Neural cell (in vitro differentiated cells): ENCODE results near the gene BICDL1. TPM values are rescaled to one million over a fixed set of nuclear protein-coding genes. Genes with fewer than 3 reads are reported as not detected.

Experiments used
- H2AFZ ChIP-seq: fragments of 200-600, 300-800 bp; sonication (generic), shearing (Covaris generic); 2 replicates; pipeline ENCODE4 v1.6.0; 2014; ENCODE audit warnings: low read depth, mild to moderate bottlenecking, antibody characterized with exemption, low read length, moderate library complexity
- H3F3A ChIP-seq: fragments of 200-600 bp; shearing (Covaris generic); 2 replicates; pipeline ENCODE4 v1.6.1; 2016; ENCODE audit warnings: mild to moderate bottlenecking, moderate library complexity, mixed read lengths, antibody characterized with exemption, low read length; ENCODE audit not compliant: insufficient read depth, poor library complexity, severe bottlenecking
- H3K27ac ChIP-seq: fragments of 200-600, 300-800 bp; sonication (generic), shearing (Covaris generic); 2 replicates; pipeline ENCODE4 v1.5.1; 2014; ENCODE audit warnings: mild to moderate bottlenecking, low read length, moderate library complexity
- H3K27me3 ChIP-seq: fragments of 300-800, 200-600 bp; sonication (generic), shearing (Covaris generic); 2 replicates; pipeline ENCODE4 v1.6.0; 2014; ENCODE audit warnings: mild to moderate bottlenecking, low read depth, low read length, moderate library complexity; ENCODE audit not compliant: insufficient read depth
- H3K36me3 ChIP-seq: fragments of 300-800, 200-600 bp; sonication (generic), shearing (Covaris generic); 2 replicates; pipeline ENCODE4 v1.5.1; 2014; ENCODE audit warnings: mild to moderate bottlenecking, antibody characterized with exemption, low read length, moderate library complexity; ENCODE audit not compliant: insufficient read depth
- H3K4me2 ChIP-seq: fragments of 300-800, 200-600 bp; sonication (generic), shearing (Covaris generic); 2 replicates; pipeline ENCODE4 v1.6.0; 2014; ENCODE audit warnings: mild to moderate bottlenecking, low read length
- H3K4me3 ChIP-seq: fragments of 300-800, 200-600 bp; sonication (generic), shearing (Covaris generic); 2 replicates; pipeline ENCODE4 v1.5.1; 2014; ENCODE audit warnings: mild to moderate bottlenecking, low read length, moderate library complexity
- H3K79me2 ChIP-seq: fragments of 200-600 bp; shearing (Covaris generic); replicated peaks from 2 replicates; pipeline ENCODE4 v1.6.0; 2014; ENCODE audit warnings: mild to moderate bottlenecking, low read length, moderate library complexity; ENCODE audit not compliant: insufficient read depth
- H3K9ac ChIP-seq: fragments of 300-800, 200-600 bp; sonication (generic), shearing (Covaris generic); 2 replicates; pipeline ENCODE4 v1.6.1; 2016; ENCODE audit warnings: mild to moderate bottlenecking, low read length, mixed read lengths
- H3K9me2 ChIP-seq: fragments of 200-600 bp; shearing (Covaris generic); 2 replicates; pipeline ENCODE4 v1.6.1; 2016; ENCODE audit warnings: mild to moderate bottlenecking, low read length, mixed read lengths; ENCODE audit not compliant: insufficient read depth
- H3K9me3 ChIP-seq: fragments of 200-600, 300-800 bp; sonication (generic), shearing (Covaris generic); 2 replicates; pipeline ENCODE4 v1.6.1; 2016; ENCODE audit warnings: mild to moderate bottlenecking, mixed run types, low read length, moderate library complexity, mixed read lengths
- H4K20me1 ChIP-seq: fragments of 200-600 bp; shearing (Covaris generic); 2 replicates; pipeline ENCODE4 v1.6.1; 2016; ENCODE audit warnings: mild to moderate bottlenecking, mixed run types; ENCODE audit not compliant: insufficient read depth
- CTCF ChIP-seq: fragments of 450-650 bp; IDR thresholded peaks from 2 replicates; pipeline ENCODE4 v1.5.1; 2014; ENCODE audit warnings: antibody characterized with exemption, mild to moderate bottlenecking, moderate library complexity; ENCODE audit not compliant: poor library complexity, severe bottlenecking
- EP300 ChIP-seq: fragments of 450-650 bp; conservative IDR thresholded peaks from 2 replicates; pipeline ENCODE4 v1.6.1; 2014; ENCODE audit warnings: antibody characterized with exemption, mild to moderate bottlenecking, moderate library complexity; ENCODE audit not compliant: poor library complexity, severe bottlenecking
- EZH2 ChIP-seq: fragments of 200-600, 300-800 bp; shearing (Covaris generic), sonication (generic); IDR thresholded peaks from 2 replicates; pipeline ENCODE4 v1.6.1; 2014; ENCODE audit warnings: antibody characterized with exemption, low read length, borderline replicate concordance, mild to moderate bottlenecking; ENCODE audit not compliant: insufficient read depth, poor library complexity, severe bottlenecking
- MXI1 ChIP-seq: fragments of 450-650 bp; conservative IDR thresholded peaks from 2 replicates; pipeline ENCODE4 v1.6.1; 2014; ENCODE audit warnings: antibody characterized with exemption, mild to moderate bottlenecking; ENCODE audit not compliant: poor library complexity, severe bottlenecking
- POLR2AphosphoS5 ChIP-seq: IDR thresholded peaks from 2 replicates; pipeline ENCODE4 v1.6.1; 2012
- RAD21 ChIP-seq: fragments of 450-650 bp; conservative IDR thresholded peaks from 2 replicates; pipeline ENCODE4 v1.6.1; 2014; ENCODE audit warnings: antibody characterized with exemption, mild to moderate bottlenecking, moderate library complexity
- SMC3 ChIP-seq: fragments of 450-650 bp; conservative IDR thresholded peaks from 2 replicates; pipeline ENCODE4 v1.6.1; 2014; ENCODE audit warnings: antibody characterized with exemption, mild to moderate bottlenecking, moderate library complexity; ENCODE audit not compliant: poor library complexity
- TAF1 ChIP-seq: IDR thresholded peaks from 2 replicates; pipeline ENCODE4 v1.6.1; 2012; ENCODE audit warnings: low read depth
- polyA plus RNA-seq: library from polyadenylated mRNA; depleted of rRNA; stranded (reverse); fragments of >200 nt; gene quantifications from 2 replicates; pipeline ENCODE4 v1.2.3, GENCODE V29; 2014
- TF ChIP-seq, protein P1 (sequence below): IDR thresholded peaks from 2 replicates; pipeline ENCODE4 v1.6.1; 2012; ENCODE audit warnings: borderline replicate concordance

Gene BICDL1
- polyA plus RNA-seq, 1 donor from 2014 or later = 136 TPM

GRCh38 chr12:120121766-120122293 is 132.8 kb downstream of the BICDL1 start:
- Histone ChIP-seq H3K9me3 (no peaks in the 10 kb centered on the region), H3K27ac (no peak overlapping the region), H4K20me1 (no peaks in the 10 kb centered on the region), H3K4me2 (no peak overlapping the region), H3K9ac (no peak overlapping the region), H3K4me3 (no peak overlapping the region), H3F3A (no peaks in the 10 kb centered on the region), H2AFZ (no peak overlapping the region), H3K36me3 (no peaks in the 10 kb centered on the region), H3K9me2 (no peaks in the 10 kb centered on the region), H3K79me2 (peaks cover 12% of the 10 kb centered on the region), H3K27me3 (no peaks in the 10 kb centered on the region)
- TF ChIP-seq TAF1 (no peak), RAD21 (no peak), SMC3 (no peak), CTCF (no peak), EP300 (no peak), MXI1 (no peak), POLR2AphosphoS5 (no peak), EZH2 (no peak)
- TF ChIP-seq, protein P1, sequence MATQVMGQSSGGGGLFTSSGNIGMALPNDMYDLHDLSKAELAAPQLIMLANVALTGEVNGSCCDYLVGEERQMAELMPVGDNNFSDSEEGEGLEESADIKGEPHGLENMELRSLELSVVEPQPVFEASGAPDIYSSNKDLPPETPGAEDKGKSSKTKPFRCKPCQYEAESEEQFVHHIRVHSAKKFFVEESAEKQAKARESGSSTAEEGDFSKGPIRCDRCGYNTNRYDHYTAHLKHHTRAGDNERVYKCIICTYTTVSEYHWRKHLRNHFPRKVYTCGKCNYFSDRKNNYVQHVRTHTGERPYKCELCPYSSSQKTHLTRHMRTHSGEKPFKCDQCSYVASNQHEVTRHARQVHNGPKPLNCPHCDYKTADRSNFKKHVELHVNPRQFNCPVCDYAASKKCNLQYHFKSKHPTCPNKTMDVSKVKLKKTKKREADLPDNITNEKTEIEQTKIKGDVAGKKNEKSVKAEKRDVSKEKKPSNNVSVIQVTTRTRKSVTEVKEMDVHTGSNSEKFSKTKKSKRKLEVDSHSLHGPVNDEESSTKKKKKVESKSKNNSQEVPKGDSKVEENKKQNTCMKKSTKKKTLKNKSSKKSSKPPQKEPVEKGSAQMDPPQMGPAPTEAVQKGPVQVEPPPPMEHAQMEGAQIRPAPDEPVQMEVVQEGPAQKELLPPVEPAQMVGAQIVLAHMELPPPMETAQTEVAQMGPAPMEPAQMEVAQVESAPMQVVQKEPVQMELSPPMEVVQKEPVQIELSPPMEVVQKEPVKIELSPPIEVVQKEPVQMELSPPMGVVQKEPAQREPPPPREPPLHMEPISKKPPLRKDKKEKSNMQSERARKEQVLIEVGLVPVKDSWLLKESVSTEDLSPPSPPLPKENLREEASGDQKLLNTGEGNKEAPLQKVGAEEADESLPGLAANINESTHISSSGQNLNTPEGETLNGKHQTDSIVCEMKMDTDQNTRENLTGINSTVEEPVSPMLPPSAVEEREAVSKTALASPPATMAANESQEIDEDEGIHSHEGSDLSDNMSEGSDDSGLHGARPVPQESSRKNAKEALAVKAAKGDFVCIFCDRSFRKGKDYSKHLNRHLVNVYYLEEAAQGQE = no peak

DNA sequence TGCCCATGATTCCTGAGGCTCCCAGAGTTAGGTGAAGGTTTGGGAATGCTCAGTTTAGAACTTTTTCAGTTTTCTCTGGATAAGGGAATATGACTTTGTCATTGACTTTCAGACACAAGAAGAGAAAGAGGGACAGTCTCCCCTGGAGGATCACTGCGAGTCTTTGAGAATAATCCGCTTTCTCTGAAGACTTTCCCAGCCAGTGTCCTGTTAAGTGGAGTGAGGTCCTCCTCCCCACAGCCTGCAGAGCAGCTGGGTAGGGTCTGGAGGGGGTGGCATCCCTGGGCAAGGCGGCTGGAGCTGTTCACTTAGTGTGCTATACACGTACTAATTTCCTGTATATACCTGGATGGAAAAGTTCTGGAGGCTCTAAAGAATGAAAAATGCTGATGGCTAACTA is 136.0 kb downstream of the BICDL1 start:
- H3F3A ChIP-seq = no peaks in the 10 kb centered on the region
- H3K9ac ChIP-seq = no peak overlapping the region
- no peak overlapping the region for H2AFZ ChIP-seq
- H4K20me1 ChIP-seq = no peaks in the 10 kb centered on the region
- no peaks in the 10 kb centered on the region for H3K36me3 ChIP-seq
- H3K27me3 ChIP-seq = no peaks in the 10 kb centered on the region
- H3K9me3 ChIP-seq = no peaks in the 10 kb centered on the region
- H3K27ac ChIP-seq = no peak overlapping the region
- no peak overlapping the region for H3K4me2 ChIP-seq
- no peaks in the 10 kb centered on the region for H3K79me2 ChIP-seq
- H3K9me2 ChIP-seq = no peaks in the 10 kb centered on the region
- no peak overlapping the region for H3K4me3 ChIP-seq
- no peak for TF ChIP-seq TAF1
